ENCODE data around the gene FAM107B. TPM values are rescaled to one million over a fixed set of nuclear protein-coding genes. Genes with fewer than 3 reads are reported as not detected.
A peak's percentile ranks its signal among the peaks of the same experiment; 100 is the strongest.

FAM107B gene
- total RNA-seq, 1 experiment from 2014 or later: 41.6 TPM

DNA sequence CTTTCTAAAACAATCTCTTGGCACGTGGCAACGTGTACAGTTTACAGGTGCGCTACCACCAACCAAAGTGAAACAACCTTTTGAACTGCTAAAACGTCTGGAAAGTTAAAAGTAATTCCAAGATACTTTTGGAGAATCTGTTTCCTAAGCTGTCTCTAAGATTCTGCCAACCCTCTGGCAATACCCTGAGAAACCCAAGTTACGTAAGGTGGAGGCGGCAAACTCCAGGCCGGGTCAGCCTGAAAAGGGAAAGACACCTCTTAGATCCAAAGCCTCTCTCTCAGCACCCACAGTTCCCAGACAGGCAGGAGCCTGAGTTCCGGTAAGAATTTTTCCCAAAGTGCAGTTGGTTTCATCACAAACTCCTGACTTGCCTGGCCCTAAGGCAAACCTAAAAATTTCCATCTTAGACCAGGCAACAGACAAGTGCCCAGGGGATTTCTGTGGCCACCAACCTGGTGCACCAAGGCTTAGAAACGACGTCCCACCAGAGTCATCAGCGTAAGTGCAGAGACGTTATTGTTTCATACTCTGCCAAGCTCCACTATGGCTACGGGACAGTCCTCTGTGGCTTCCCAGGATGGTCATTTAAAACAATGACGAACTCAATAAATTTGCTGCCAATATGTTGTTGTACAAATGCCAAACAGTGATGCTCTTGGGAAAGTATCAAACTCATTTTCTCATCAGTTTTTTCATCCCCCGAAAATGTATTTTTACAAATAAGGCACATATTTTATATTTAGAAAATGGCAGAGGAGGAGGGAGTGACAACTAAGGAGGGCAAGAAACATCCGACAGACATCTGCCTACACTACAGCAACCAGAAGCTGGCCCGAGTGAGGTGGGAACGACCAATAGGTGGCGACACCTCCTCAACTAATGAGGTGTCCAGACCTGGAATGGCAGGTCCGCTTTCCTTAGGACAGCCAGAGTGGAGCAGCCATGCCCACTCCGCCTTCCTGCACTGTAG is 238.2 kb downstream of the FAM107B start:
- no peak for TF ChIP-seq YY1 (IDR thresholded peaks at IDR 0.05; ENCODE audit: extremely low read depth, insufficient replicate concordance, low read depth, low read length)
- TF ChIP-seq, protein P1, sequence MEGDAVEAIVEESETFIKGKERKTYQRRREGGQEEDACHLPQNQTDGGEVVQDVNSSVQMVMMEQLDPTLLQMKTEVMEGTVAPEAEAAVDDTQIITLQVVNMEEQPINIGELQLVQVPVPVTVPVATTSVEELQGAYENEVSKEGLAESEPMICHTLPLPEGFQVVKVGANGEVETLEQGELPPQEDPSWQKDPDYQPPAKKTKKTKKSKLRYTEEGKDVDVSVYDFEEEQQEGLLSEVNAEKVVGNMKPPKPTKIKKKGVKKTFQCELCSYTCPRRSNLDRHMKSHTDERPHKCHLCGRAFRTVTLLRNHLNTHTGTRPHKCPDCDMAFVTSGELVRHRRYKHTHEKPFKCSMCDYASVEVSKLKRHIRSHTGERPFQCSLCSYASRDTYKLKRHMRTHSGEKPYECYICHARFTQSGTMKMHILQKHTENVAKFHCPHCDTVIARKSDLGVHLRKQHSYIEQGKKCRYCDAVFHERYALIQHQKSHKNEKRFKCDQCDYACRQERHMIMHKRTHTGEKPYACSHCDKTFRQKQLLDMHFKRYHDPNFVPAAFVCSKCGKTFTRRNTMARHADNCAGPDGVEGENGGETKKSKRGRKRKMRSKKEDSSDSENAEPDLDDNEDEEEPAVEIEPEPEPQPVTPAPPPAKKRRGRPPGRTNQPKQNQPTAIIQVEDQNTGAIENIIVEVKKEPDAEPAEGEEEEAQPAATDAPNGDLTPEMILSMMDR (IDR thresholded peaks at IDR 0.05 in 2 of 3, conservative IDR thresholded peaks at IDR 0.05 in 1 of 3; ENCODE audit: borderline replicate concordance in 1 of 3, insufficient read depth in 1 of 3, low read depth in 2 of 3, low read length in 2 of 3): peak; percentile 65 to 80 (median 69)
- peak; percentile 88 for TF ChIP-seq RAD21 (IDR thresholded peaks at IDR 0.05; ENCODE audit: low read depth)
- no TSS peak for BruUV-seq (replicated peaks)
- no peaks in the 10 kb centered on the region for H3K79me2 ChIP-seq (ENCODE audit: insufficient read depth, low read length)
- H3K4me2 ChIP-seq (ENCODE audit: low read length): no peak overlapping the region
- H4K20me1 ChIP-seq (ENCODE audit: insufficient read depth): no peaks in the 10 kb centered on the region
- ChIA-PET CTCF (interaction anchor here (0.8 to 1.7 kb wide), 9 partner anchors 8 to 570 kb away, joined by 3 to 8 read pairs (median 4); partner anchors contain the start of genes CDNF, HSPA14 and MSANTD7), RAD21 (ENCODE audit: low non-redundant PET in 1 of 2, low total read pairs in 2 of 2, uncharacterized antibody in 2 of 2, unreplicated experiment in 2 of 2) (interaction anchor here in 1 of 2 experiments (0.8 kb wide), 1 partner anchor 287 kb away, joined by 4 read pairs; no protein-coding TSS in a partner anchor), POLR2A (interaction anchor here (1.2 kb wide), 1 partner anchor 288 kb away, joined by 3 read pairs; no protein-coding TSS in a partner anchor)
- peaks cover 0 to 17% of the 10 kb centered on the region in 2 experiments; a peak in 2 of 4 replicates for H3K4me1 ChIP-seq (ENCODE audit: control insufficient read depth in 1 of 2, insufficient read depth in 2 of 2, low read length in 2 of 2)
- no peak overlapping the region for H3K27ac ChIP-seq (ENCODE audit: low read depth, low read length)
- ATAC-seq (peak; percentile 99), DNase-seq (ENCODE audit: low read depth, low spot score) (peak; percentile 54)
- intact Hi-C loops (cut with micrococcal nuclease): loop anchor here (1.0 kb wide), 3 partner anchors 223 to 570 kb away; no protein-coding TSS in a partner anchor
- H3K9ac ChIP-seq (ENCODE audit: low read length): no peak overlapping the region
- no peaks in the 10 kb centered on the region for H3K36me3 ChIP-seq (ENCODE audit: control insufficient read depth in 1 of 2, insufficient read depth in 2 of 2, low read length in 2 of 2)
- no peaks in the 10 kb centered on the region for H3K27me3 ChIP-seq (ENCODE audit: insufficient read depth, low read length)
- H3K9me2 ChIP-seq (ENCODE audit: insufficient read depth): no peaks in the 10 kb centered on the region
- no peak overlapping the region for H3K4me3 ChIP-seq (replicated peaks in 1 of 2; ENCODE audit: low read depth in 1 of 2, low read length in 2 of 2)
- H2AFZ ChIP-seq (ENCODE audit: low read depth, low read length, poor library complexity, severe bottlenecking): no peak overlapping the region
- no peaks in the 10 kb centered on the region for H3K9me3 ChIP-seq (ENCODE audit: control insufficient read depth in 1 of 2, insufficient read depth in 1 of 2, low read depth in 1 of 2, low read length in 2 of 2)
